ENCODE results near the gene TEN1. TPM values are rescaled to one million over a fixed set of nuclear protein-coding genes. Genes with fewer than 3 reads are reported as not detected.
"Not testable (repeated sequence)": the region's sequence is repeated elsewhere in the genome, so short reads cannot be mapped to it uniquely, and the experiment has no call there.

TEN1 gene
- total RNA-seq, 1 donor: 16.8 TPM

DNA sequence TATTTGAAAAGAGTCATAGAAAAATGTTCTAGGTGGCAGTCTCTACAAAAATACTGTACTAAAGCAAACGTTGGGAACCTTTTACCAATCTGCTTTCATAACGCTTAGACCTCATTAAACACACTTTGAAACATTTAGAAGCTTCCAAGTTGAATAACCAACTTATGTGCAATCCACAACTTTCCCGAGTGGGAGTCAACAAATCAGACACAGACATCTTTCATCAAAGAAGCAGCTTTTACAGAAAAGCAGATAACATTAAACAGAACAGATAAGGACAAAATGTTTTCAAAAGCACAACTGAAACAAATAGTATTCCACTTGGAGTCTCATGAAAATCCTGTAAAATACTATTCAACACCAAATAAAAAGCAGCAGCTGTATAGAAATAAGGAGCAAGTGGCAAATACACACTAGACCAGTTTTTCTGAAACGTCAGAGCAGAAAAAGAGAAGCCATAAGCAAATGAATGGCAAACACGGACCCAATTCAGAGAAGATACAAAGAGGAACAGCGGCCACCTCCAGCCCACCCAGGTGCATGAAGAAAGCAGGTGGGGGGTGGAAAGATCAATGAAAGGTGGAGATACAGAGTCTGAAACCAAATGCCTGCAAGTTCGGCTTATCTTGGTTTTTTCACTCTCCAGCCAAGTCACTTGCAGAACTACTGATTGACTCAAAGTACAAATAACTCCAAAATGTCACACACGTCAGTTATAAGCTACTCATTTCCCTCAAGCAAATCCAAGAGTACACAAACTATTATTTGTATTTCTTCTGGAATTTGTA, 19.8 kb upstream of the TEN1 start:
- TF ChIP-seq CTCF (IDR thresholded peaks at IDR 0.05; ENCODE audit: insufficient read depth, low read depth, low read length): no peak
- DNase-seq (ENCODE audit: low read depth): peak; percentile 59
- no peak overlapping the region for H3K4me3 ChIP-seq (ENCODE audit: low read depth, low read length)

DNA sequence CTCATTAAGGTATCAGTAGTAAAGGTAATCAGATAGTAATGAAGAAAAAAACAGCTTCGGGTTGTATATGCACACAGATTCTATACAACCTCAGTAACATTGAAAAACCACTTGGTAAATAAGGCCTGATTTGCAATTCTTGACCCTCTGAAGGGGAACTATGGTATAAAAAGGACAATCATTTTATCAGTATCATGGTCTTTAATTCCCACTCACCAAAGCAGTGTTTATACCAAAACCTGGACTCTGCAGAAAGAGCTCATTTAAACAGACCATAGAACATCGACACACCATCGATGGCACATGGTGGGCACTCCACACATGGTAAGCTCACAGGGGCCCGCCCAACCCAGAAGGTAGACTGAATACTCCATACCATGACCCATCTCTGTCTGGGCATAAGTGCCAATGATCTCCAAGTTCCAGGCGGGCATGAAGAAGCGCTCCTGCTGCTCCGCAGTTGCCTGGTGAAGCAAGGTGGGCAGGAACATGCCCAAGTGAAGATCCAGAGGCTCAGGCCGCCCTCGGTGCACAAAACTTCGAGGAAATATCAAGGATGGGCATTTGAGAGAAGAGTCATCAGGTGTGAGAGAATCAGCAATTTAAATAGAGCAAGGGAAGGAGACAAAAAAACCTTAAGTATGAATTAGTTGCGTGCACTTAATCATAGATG, 19.1 kb upstream of the TEN1 start:
- no peak overlapping the region for H3K4me3 ChIP-seq (ENCODE audit: low read depth, low read length)
- DNase-seq (ENCODE audit: low read depth): no peak
- TF ChIP-seq CTCF (IDR thresholded peaks at IDR 0.05; ENCODE audit: insufficient read depth, low read depth, low read length): no peak

- no peak overlapping the region for H3K4me3 ChIP-seq (ENCODE audit: low read depth, low read length)
- no peak for TF ChIP-seq CTCF (IDR thresholded peaks at IDR 0.05; ENCODE audit: insufficient read depth, low read depth, low read length)
These were observed 13.6 kb upstream of the TEN1 start for GRCh38 chr17:75965468-75965867.

GRCh38 chr17:75969044-75969443, 10.0 kb upstream of the TEN1 start:
- not testable (repeated sequence) for DNase-seq (ENCODE audit: low read depth); H3K4me3 ChIP-seq (ENCODE audit: low read depth, low read length)

More at GRCh38 chr17:75965468-75965867, 13.6 kb upstream of the TEN1 start:
- no peak for DNase-seq (ENCODE audit: low read depth)

- TF ChIP-seq CTCF (IDR thresholded peaks at IDR 0.05; ENCODE audit: insufficient read depth, low read depth, low read length): no peak
- no peak overlapping the region for H3K4me3 ChIP-seq (ENCODE audit: low read depth, low read length)
- DNase-seq (ENCODE audit: low read depth): peak; percentile 48
These were observed 9.0 kb upstream of the TEN1 start for GRCh38 chr17:75970011-75970523.

DNA sequence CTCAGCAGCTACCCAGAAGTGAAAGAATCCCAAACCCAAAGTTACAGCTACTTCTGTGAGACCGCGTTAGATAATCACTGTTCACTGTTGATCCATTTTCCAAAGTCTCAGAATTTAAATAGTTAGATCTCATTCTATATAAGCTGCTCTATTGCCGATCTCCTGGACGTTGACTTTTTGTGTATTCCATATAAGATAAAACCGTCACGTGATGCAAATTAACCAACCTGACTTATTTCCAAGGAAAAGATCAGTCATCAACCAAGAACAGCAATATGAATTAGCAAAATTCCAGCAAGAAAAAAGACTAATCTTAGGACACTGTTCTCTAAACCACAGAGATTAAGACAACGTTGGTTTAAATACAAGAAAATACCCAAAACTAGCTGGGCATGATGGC, 8.4 kb upstream of the TEN1 start:
- H3K4me3 ChIP-seq (ENCODE audit: low read depth, low read length): no peak overlapping the region
- no peak for DNase-seq (ENCODE audit: low read depth)
- TF ChIP-seq CTCF (IDR thresholded peaks at IDR 0.05; ENCODE audit: insufficient read depth, low read depth, low read length): no peak

GRCh38 chr17:75975187-75975586, 3.9 kb upstream of the TEN1 start:
- DNase-seq (ENCODE audit: low read depth); H3K4me3 ChIP-seq (ENCODE audit: low read depth, low read length): not testable (repeated sequence)

Measured in fibroblast of villous mesenchyme (primary cell).